HCEC 1CT (cell line): ENCODE data around the gene HIVEP3.

Experiments
- DNase-seq: peaks from one replicate; pipeline ENCODE4 v3.0.0-alpha.2; 2017

HIVEP3 gene

GRCh38 chr1:41779360-41779759 lies 139.4 kb downstream of the HIVEP3 start:
- DNase-seq, result no peak

- no peak for DNase-seq
Measured at GRCh38 chr1:41777695-41778094, 141.0 kb downstream of the HIVEP3 start.

DNA sequence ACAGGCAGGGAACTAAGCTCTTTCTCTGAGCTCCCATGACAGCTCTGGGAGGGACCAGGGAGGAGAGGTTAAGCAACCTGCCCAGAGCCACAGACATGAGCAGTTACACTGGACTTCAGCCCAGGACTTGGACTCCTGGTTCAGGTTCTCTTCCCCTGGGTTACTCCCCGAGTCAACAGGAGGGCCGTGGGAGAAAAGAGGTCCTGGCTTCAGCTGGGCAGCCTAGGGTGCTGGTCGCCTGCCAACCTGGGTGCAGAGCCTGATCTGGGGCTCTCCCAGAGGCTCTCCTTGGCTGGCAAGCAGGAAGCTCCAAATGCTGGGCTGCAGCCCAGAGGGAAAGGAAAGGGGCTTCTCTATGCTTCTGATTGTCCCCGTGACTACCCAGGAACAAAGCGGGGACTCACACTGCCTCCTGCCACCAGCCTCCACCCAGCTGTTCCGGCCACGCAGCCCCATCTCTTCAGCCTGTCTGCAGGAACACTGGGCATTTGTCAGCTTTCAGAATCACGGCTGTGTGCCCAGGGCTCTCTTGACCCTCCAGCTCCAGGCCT lies 141.8 kb downstream of the HIVEP3 start:
- no peak for DNase-seq

DNA sequence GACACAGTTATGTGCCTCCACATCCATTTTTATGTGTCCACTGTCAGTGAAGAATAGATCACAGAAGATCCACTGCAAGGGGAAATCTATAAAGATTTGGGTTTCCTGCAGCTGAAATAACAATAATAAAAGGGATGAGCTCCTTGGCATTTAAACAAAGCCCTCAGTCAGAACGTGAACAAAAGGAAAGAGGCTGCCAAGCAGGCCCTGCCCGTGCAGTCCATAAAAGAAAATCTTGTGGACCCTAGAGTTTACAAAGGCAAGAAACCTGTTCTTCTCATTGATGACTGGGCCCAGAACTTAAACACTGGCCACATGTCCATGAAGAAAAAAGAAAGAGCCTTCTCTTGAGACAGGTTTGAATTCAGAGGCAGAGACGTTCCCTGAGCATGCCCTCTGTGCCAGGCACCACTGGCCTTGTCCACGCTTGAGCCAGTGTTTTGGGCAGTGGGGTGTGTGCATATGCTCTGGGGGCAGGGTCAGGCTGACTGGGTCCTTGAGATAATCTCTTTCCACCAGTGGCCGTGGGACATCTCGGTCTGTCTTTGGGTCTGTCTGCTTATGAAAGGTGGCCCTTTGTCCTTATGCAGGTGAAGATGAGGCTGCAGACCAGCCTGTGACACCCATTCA lies 142.7 kb downstream of the HIVEP3 start:
- DNase-seq, result no peak

DNA sequence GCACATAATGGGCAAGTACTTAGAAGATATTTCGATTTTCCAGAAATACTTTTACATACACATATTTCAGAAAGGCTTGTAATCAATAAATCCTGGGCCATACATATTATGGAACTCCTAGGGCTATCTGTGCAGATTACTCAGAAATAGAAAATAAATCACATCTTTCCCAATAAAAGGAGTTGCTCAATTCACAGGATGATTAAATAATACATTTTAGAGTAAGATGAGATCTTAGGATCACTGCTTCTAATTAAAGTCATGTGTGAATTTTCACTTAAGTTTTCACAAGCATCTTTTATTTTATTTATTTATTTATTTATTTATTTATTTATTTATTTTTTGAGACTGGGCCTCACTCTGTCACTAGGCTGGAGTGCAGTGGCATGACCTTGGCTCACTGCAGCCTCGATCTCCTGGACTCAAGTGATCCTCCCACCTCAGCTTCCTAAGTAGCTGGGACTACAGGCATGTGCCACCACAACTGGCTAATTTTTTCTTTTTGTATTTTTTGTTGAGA lies 144.2 kb downstream of the HIVEP3 start:
- DNase-seq, result no peak

GRCh38 chr1:41773842-41774241 lies 144.9 kb downstream of the HIVEP3 start:
- no peak for DNase-seq

DNA sequence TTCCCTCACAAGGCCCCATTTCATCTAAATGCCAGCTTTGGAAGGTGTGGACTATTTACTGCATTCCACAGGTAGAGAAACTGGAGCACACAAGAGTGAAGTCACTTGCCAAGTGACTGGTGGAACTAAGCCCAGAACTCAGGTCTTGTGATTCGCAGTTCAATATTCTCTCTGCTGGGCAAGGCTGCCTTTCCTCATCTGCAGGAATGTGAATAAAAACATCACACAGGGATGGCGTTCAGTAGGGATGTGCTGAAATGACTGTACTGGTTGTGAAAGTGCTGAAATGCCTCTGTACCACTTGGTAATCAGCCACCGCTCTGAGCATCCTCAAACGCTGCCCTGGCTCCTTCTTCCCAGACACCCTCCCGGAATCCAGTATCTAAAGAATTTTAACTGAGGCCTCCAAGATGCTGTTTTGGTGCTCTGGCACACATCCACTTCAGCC lies 145.6 kb downstream of the HIVEP3 start:
- DNase-seq, result no peak

- no peak for DNase-seq
Measured at GRCh38 chr1:41769068-41769467, 149.7 kb downstream of the HIVEP3 start.

DNA sequence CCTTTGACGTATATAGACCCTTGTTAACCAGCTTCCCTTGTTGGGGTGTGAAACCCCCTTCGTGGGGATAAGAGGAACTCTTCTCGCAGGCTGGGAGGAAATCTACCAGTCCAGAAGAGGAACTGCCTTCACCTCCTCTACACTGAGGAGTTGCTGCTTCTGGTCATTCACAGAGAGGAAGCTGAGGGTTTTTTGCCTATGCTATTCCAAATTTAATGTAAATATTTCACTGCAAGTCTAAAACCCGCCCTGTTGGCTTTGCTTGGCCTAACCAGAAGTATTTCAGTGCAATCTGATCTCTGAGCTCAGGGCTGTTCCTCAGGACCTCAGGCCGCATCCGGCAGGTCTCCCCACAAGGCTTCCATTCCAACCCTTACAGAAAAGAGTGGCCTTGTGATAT lies 150.1 kb downstream of the HIVEP3 start:
- DNase-seq, result no peak

GRCh38 chr1:41767534-41768525 lies 150.9 kb downstream of the HIVEP3 start:
- no peak for DNase-seq

DNA sequence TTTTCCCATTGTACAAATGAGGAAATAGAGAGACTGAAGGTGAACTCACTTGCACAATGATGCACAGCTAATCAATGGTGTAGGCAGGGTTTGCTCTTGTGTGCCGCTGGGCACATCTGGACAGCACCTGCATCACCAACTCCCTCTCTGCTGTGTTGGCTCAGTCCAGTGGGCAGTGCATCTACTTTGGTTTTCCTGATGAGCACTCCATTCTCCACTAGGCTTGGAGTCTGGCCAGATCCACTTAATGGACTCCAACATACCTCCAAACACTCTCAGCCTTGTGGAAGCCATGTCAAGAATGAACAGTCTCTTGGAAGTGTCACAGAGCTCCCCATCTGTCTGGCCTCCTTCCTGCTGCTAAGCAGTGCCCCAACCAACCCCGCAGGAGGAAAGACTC lies 152.2 kb downstream of the HIVEP3 start:
- DNase-seq, result no peak

DNA sequence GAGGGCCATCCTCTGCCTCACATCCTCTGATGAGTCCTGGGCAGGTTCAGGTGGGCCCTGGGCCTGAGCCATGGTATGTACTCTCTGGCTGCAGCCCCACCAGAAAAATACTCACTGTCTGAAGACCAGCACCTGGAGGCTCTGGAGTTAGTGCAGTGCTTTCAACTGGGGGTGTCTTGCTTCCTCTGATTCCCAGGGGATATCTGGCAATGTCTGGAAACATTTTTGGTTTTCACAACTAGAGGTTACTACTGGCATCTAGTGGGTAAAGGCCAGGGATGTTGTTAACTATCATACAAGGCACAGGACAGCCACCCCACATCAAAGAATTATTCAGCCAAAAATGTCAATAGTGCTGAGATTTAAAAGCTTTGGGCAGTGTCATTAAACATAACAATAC lies 152.7 kb downstream of the HIVEP3 start:
- no peak for DNase-seq

DNA sequence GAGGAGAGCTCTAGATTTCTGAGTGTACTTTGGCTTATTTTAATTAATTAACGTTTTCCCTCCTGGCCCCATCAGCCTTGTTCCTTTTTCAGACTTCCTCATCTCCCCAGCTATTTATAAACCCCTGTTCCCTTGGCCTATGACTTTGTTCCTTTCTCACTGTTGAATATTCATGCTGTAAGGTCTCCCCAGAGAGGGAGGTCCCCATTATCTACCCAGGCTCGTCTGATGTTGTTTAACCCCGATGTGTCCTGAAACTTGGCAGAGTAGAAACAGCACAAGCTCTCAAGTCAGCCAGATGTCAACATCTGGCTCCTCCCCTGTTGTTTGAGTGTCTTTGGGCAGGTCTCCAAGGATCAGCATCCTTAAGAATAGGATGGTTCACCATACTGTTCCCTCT lies 153.6 kb downstream of the HIVEP3 start:
- no peak for DNase-seq

- no peak for DNase-seq
Measured at GRCh38 chr1:41764656-41765055, 154.1 kb downstream of the HIVEP3 start.

DNA sequence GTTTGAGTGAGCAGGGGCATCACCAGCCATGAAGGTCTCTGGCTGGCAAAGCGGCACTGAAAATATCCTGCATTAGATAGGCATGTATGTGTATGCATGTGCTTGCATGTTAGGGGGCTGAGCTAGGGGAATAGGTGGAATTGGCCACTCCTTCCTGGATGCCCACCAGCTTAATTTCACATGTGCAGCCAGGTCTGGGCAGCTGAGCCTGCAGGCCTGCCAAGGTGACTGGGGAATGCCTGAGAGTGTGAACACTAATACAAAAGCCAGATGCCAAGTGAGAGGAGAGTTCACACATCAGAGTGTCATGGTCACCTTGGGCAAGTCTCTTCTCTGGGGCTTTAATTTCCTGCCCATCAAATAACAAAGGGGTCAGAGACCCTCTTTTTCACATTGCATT lies 155.9 kb downstream of the HIVEP3 start:
- no peak for DNase-seq

- DNase-seq, result no peak
Measured at GRCh38 chr1:41762251-41762650, 156.5 kb downstream of the HIVEP3 start.

- peak; percentile 81 for DNase-seq
Measured at GRCh38 chr1:41758904-41759548, 159.7 kb downstream of the HIVEP3 start.

DNA sequence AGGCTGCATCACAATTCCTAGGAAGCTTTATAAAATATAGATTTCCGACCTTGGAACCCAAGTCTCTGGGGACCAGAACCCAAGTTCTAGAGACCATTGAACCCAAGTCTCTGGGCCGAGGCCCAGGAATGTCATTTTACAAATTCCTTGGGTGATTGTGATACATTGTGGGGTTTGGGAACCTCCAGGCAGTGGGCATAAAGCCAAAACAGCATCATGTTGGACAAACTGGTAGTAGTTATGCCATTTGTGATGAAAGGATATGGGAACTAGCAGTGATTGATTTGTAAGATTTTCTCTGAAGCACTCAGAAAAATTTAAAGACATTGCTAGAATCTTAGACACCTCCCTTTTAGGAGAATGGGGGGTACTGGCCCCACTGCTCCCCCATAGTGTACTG lies 160.2 kb downstream of the HIVEP3 start:
- DNase-seq, result no peak

GRCh38 chr1:41754540-41754939 lies 164.2 kb downstream of the HIVEP3 start:
- DNase-seq, result no peak

- no peak for DNase-seq
Measured at GRCh38 chr1:41752514-41753170, 166.1 kb downstream of the HIVEP3 start.

GRCh38 chr1:41751804-41752513 lies 166.8 kb downstream of the HIVEP3 start:
- DNase-seq, result peak; percentile 79
